Stimulated activated CD8-positive, alpha-beta memory T cell treated with anti-CD3 and anti-CD28 coated beads, Interleukin-4, amount 100 ng/mL, for 1 hour (primary cell): ENCODE results near the gene ACP1.
"Not testable (repeated sequence)": the region's sequence is repeated elsewhere in the genome, so short reads cannot be mapped to it uniquely, and the experiment has no call there.

ENCODE experiments used
- DNase-seq, 2 donors: peaks; one replicate each; pipeline ENCODE4 v3.0.0-alpha.2; 2020; ENCODE audit warnings: low read depth in 2 of 2, low spot score in 1 of 2

ACP1 gene

GRCh38 chr2:309148-309953, 44.6 kb downstream of the ACP1 start:
- no peak for DNase-seq

- DNase-seq: no peak
These were observed 45.3 kb downstream of the ACP1 start for GRCh38 chr2:309954-310510.

GRCh38 chr2:310994-311393, 46.2 kb downstream of the ACP1 start:
- no peak for DNase-seq

- DNase-seq: no peak
These were observed 49.2 kb downstream of the ACP1 start for GRCh38 chr2:313991-314390.

- no peak for DNase-seq
These were observed 50.0 kb downstream of the ACP1 start for GRCh38 chr2:314561-315336.

DNA sequence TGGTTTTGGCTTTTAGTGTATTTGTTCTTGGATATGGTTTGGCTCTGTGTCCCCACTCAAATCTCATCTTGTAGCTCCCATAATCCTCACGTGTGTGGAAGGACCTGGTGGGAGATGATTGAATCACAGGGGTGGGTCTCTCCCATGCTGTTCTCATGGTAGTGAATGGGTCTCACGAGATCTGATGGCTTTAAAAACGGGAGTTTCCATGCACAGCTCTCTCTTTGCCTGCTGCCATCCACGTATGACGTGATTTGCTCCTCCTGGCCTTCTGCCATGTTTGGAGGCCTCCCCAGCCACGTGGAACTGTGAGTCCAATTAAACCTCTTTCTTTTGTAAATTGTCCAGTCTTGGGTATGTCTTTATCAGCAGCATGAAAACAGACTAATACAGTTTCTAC, 51.2 kb downstream of the ACP1 start:
- DNase-seq: not testable (repeated sequence)

DNA sequence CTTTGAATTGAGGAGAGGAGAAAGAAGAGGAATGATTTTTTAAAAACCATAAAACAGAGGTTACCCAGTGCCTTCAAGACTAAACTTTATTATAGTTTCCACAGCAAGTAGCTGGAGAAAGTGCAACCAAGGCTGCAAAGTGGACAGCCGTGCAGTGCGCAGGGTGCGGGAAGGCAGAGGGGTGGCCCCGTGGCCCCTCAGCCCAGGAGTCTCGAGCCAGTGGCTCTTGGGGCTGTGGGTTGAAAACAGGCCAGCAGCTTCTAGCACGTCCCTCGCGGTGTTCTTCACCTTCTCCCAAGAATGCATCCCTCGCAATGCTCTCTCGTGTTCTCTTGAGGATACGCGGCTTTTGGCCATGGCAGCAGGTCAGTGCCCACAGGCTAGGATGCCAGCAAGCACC, 51.6 kb downstream of the ACP1 start:
- no peak for DNase-seq

- DNase-seq: no peak
These were observed 53.0 kb downstream of the ACP1 start for GRCh38 chr2:317501-318424.

- DNase-seq: no peak
These were observed 54.4 kb downstream of the ACP1 start for GRCh38 chr2:319059-319600.

- DNase-seq: no peak
These were observed 55.8 kb downstream of the ACP1 start for GRCh38 chr2:320561-320960.

- DNase-seq: no peak
These were observed 57.6 kb downstream of the ACP1 start for GRCh38 chr2:322326-322725.

DNA sequence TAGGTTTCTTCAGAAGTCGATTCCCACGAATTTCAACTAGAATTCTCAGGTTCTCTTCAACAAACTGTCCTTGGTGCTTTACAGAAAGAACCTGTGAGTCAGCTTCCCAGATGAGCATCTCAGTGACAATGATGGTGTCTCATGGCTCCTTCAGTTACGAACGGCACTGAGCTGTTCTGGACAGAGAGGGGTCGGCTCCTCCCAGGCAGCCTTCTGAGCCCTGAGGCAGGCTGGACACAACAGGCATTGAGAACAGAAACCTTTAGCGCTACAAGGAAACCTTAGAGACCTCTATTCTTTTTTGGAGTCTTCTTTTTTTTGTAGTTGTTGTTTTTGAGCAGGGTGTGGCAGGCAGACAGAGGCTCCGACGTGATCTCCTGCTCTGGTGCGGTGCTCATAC, 58.3 kb downstream of the ACP1 start:
- DNase-seq: no peak
